Measurements from ENCODE around the gene SPDYA.
"Not testable (repeated sequence)": the region's sequence is repeated elsewhere in the genome, so short reads cannot be mapped to it uniquely, and the experiment has no call there.

The SPDYA gene

DNA sequence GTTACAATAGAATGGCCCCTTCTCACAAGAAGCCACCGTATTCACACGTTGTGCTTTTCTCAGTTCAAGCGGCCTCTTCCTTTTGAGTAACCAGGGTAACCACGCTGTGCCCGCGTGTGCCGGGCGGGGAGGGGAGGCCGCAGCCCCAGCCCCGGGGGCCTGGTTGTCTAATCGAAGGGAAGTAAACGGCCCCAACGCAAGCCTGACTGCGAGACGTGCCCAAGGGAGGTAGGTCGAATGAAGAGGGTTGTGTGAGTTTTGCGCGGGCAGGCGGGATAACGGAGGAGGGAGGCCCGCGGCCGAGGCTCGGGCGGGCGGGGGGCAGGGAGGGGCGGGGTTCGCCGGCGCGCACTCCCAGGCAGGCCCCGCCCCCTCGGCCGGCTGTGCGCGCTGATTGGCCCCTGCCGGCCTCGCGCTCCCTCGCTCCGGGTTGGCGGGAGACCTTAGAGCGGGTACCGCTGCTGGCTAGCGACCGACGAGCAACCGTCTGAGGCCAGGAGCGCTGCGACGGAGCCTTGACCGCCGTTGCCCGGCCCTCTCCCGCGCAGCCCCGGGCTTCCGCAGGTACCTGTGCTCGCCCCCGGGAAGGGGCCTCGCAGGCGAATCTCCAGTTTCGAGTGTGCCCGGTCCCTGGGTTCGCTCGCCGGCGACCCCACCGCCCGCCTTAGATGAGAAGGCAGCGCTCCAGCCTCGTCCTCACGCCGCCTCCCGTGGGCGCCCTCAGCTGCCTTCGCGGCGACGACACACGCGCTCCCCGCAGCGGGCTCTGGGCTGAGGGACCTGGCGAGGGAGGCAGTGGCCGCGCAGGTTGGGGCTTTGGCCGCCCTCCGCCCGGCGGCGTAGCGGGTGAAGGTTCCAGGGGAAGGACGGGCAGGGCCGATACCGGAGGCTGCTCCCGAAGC is at the start of gene SPDYA:
TSS of gene SPDYA (plus strand) at position 451 of the 902 bp plus-strand sequence. CDS start 5,181 bp downstream, outside the sequence.
- FAIRE-seq (no peak), DNase-seq (ENCODE audit: insufficient read length, low spot score) (no peak)
- TF ChIP-seq POLR2A (IDR thresholded peaks at IDR 0.05; ENCODE audit: low read depth, low read length), result no peak

GRCh38 chr2:28761420-28761819 is 49.2 kb upstream of the SPDYA start:
- DNase-seq (ENCODE audit: insufficient read length, low spot score) (no peak), FAIRE-seq (peak; percentile 48)
- no peak for TF ChIP-seq POLR2A (IDR thresholded peaks at IDR 0.05; ENCODE audit: low read depth, low read length)

DNA sequence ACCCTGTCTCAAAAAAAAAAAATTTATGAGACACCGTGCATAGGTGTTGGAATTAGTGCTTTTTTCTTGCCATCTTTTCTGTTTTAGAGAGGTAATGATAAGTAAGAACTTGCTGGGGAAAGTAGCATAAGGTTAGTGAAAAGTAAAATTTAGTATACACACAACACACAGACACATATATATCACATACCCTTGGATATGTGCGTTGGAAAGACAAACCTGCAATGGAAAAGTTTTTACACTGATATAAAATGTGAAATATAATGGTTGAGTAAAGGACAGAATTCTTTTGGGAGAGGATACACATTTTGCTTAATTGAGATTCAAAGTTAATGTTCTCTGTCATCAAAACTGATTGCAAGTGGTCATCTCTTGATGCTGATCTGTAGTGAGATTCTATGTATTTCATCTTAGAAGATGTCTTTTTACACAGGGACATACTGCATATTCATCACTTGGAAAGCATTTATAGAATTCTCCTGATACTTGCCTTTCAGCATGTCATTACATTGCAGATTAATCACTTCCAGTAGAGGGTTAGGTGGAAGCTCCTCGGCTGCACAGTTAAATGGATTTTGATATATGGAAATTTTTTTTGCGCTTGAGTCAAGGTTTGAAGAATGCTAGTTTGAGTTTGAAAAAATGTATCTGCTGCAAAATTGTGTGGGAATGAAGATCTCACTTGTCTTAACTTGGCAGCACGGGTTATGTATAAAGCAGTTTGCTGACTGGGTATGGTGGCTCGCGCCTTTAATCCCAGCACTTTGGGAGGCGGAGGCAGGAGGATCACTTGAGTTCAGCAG is 45.5 kb upstream of the SPDYA start:
- FAIRE-seq, result peak; percentile 75
- DNase-seq (ENCODE audit: insufficient read length, low spot score), result no peak
- TF ChIP-seq POLR2A (IDR thresholded peaks at IDR 0.05; ENCODE audit: low read depth, low read length), result no peak

GRCh38 chr2:28766070-28766469 is 44.6 kb upstream of the SPDYA start:
- no peak for DNase-seq (ENCODE audit: insufficient read length, low spot score)
- TF ChIP-seq POLR2A (IDR thresholded peaks at IDR 0.05; ENCODE audit: low read depth, low read length), result no peak
- FAIRE-seq, result peak; percentile 62

- no peak for TF ChIP-seq POLR2A (IDR thresholded peaks at IDR 0.05; ENCODE audit: low read depth, low read length)
- peak; percentile 55 for FAIRE-seq
- DNase-seq (ENCODE audit: insufficient read length, low spot score), result no peak
Measured at GRCh38 chr2:28767337-28767736, 43.3 kb upstream of the SPDYA start.

GRCh38 chr2:28768422-28768821 is 42.2 kb upstream of the SPDYA start:
- DNase-seq (ENCODE audit: insufficient read length, low spot score), result no peak
- TF ChIP-seq POLR2A (IDR thresholded peaks at IDR 0.05; ENCODE audit: low read depth, low read length), result no peak
- FAIRE-seq, result peak; percentile 15

- no peak for TF ChIP-seq POLR2A (IDR thresholded peaks at IDR 0.05; ENCODE audit: low read depth, low read length)
- FAIRE-seq, result no peak
Measured at GRCh38 chr2:28768952-28769351, 41.7 kb upstream of the SPDYA start.

GRCh38 chr2:28772351-28772750 is 38.3 kb upstream of the SPDYA start:
- TF ChIP-seq POLR2A (IDR thresholded peaks at IDR 0.05; ENCODE audit: low read depth, low read length), result no peak
- FAIRE-seq (no peak), DNase-seq (ENCODE audit: insufficient read length, low spot score) (no peak)

More at GRCh38 chr2:28768952-28769351, 41.7 kb upstream of the SPDYA start:
- no peak for DNase-seq (ENCODE audit: insufficient read length, low spot score)

GRCh38 chr2:28776471-28776870 is 34.2 kb upstream of the SPDYA start:
- no peak for FAIRE-seq
- no peak for DNase-seq (ENCODE audit: insufficient read length, low spot score)
- no peak for TF ChIP-seq POLR2A (IDR thresholded peaks at IDR 0.05; ENCODE audit: low read depth, low read length)

- DNase-seq (ENCODE audit: insufficient read length, low spot score) (no peak), FAIRE-seq (no peak)
- TF ChIP-seq POLR2A (IDR thresholded peaks at IDR 0.05; ENCODE audit: low read depth, low read length), result no peak
Measured at GRCh38 chr2:28778392-28778791, 32.2 kb upstream of the SPDYA start.

GRCh38 chr2:28779001-28779400 is 31.6 kb upstream of the SPDYA start:
- FAIRE-seq, result no peak
- no peak for DNase-seq (ENCODE audit: insufficient read length, low spot score)
- TF ChIP-seq POLR2A (IDR thresholded peaks at IDR 0.05; ENCODE audit: low read depth, low read length), result no peak

DNA sequence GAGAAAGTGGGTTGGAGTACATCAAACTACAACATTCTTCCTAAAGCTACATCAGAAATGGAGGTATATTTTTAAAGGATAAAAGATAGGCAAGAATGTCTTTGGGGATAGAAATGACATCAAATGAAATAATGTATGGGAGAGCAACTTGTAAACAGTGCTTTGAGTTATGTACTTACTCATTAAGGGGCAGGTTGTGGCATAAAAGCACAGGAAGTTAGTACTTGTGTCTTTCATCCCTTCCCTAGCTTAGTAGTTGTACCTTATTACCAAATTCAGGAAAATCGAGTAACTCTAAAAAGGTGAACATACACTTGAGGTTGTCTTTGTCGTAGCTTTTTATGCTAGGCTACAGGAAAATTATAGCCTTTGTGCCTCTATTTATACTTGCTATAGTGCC is 30.1 kb upstream of the SPDYA start:
- no peak for TF ChIP-seq POLR2A (IDR thresholded peaks at IDR 0.05; ENCODE audit: low read depth, low read length)
- peak; percentile 38 for FAIRE-seq

DNA sequence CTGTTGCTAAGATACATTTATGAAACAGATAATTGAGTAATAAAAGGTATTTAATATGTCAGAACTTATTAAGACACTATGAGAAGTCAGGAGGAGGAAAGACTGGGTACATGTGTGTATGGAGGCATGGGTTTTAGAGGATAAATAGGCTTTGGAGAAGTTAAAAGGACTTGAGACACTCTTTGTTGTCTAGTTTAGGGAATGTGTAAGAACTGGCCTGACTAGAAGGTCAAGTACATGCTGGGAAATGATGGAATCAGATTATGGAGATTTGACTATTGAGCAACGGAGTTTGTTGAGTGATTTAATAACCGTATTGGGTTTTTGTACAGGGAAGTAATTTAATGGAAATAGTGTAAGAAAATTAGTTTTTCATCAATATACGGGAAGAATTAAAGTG is 28.2 kb upstream of the SPDYA start:
- no peak for FAIRE-seq
- TF ChIP-seq POLR2A (IDR thresholded peaks at IDR 0.05; ENCODE audit: low read depth, low read length), result no peak
- no peak for DNase-seq (ENCODE audit: insufficient read length, low spot score)

More for the DNA sequence above, 30.1 kb upstream of the SPDYA start:
- no peak for DNase-seq (ENCODE audit: insufficient read length, low spot score)

- not testable (repeated sequence) for FAIRE-seq; DNase-seq (ENCODE audit: insufficient read length, low spot score)
Measured at GRCh38 chr2:28784570-28784969, 26.1 kb upstream of the SPDYA start.

Data from H54 (cell line).